ENCODE data around the gene PKDREJ. TPM values are rescaled to one million over a fixed set of nuclear protein-coding genes. Genes with fewer than 3 reads are reported as not detected.
"Not testable (repeated sequence)": the region's sequence is repeated elsewhere in the genome, so short reads cannot be mapped to it uniquely, and the experiment has no call there.

PKDREJ gene
- not detected in 2 replicates for total RNA-seq (2014; rRNA removed; shearing (Covaris generic))
- not detected in 2 replicates for total RNA-seq (2022)
- not detected for Bru-seq, nascent RNA
- BruChase-seq, experiment 1, labeled RNA remaining after a 6-hour chase, result not detected
- BruChase-seq, experiment 2, labeled RNA remaining after a 2-hour chase, result not detected
- long read RNA-seq, full-length matches to known transcripts, result 1 of 1 reads
- long read RNA-seq, partial matches to known transcripts, result 0 of 1 reads
- long read RNA-seq, other reads (novel, unspliced or antisense), result 0 of 1 reads

- TF ChIP-seq CTCF (conservative IDR thresholded peaks at IDR 0.05; ENCODE audit: low read length), result no peak
- no peak for TF ChIP-seq EZH2phosphoT487 (IDR thresholded peaks at IDR 0.05; ENCODE audit: borderline replicate concordance, low read depth, low read length)
- no TSS peak for BruUV-seq (replicated peaks)
- no peak for DNase-seq (ENCODE audit: low spot score)
- Histone ChIP-seq H3K4me3 (ENCODE audit: low read depth, low read length, poor library complexity, severe bottlenecking) (no peak within 1 kb of the TSS), H2AFZ (ENCODE audit: low read length) (no peak within 1 kb of the TSS), H3K4me2 (ENCODE audit: low read length) (no peak within 1 kb of the TSS), H3K4me1 (ENCODE audit: insufficient read depth, low read length, poor library complexity, severe bottlenecking) (no peaks in the 10 kb centered on the region), H3K27ac (ENCODE audit: low read depth, low read length, poor library complexity, severe bottlenecking) (no peak within 1 kb of the TSS), H3K36me3 (ENCODE audit: insufficient read depth, low read length) (no peaks in the 10 kb centered on the region), H3K9me3 (ENCODE audit: low read length) (peaks cover 5% of the 10 kb centered on the region; the same call in 1 of the 2 replicates), H3K9me2 (ENCODE audit: insufficient read depth, low read length) (no peaks in the 10 kb centered on the region), H3K79me2 (ENCODE audit: insufficient read depth, low read depth, low read length) (no peaks in the 10 kb centered on the region), H4K20me1 (ENCODE audit: insufficient read depth, low read length) (no peaks in the 10 kb centered on the region)
- intact Hi-C loops (cut with micrococcal nuclease; ENCODE audit: unreplicated experiment), result no loop called here
- CTCF ChIA-PET (ENCODE audit: unreplicated experiment), result no interaction called here
- POLR2A ChIA-PET, result no interaction called here
Measured at GRCh38 chr22:46263216-46263590, at the start of gene PKDREJ. Gene PKDREJ (minus strand): TSS chr22:46263343. CDS start chr22:46263322, 21 bp downstream.

GRCh38 chr22:46312848-46313247, 49.7 kb upstream of the PKDREJ start:
- H3K4me3 ChIP-seq (ENCODE audit: low read depth, low read length, poor library complexity, severe bottlenecking); H3K4me2 ChIP-seq (ENCODE audit: low read length); BruUV-seq (replicated peaks); H3K4me1 ChIP-seq (ENCODE audit: insufficient read depth, low read length, poor library complexity, severe bottlenecking); H3K9me3 ChIP-seq (ENCODE audit: low read length); H3K27ac ChIP-seq (ENCODE audit: low read depth, low read length, poor library complexity, severe bottlenecking); H3K9me2 ChIP-seq (ENCODE audit: insufficient read depth, low read length); H2AFZ ChIP-seq (ENCODE audit: low read length); H4K20me1 ChIP-seq (ENCODE audit: insufficient read depth, low read length); DNase-seq (ENCODE audit: low spot score); POLR2A ChIA-PET: not testable (repeated sequence)
- intact Hi-C loops (cut with micrococcal nuclease; ENCODE audit: unreplicated experiment), result loop anchor here (10.0 kb wide), 1 partner anchor 318 kb away; no protein-coding TSS in a partner anchor
- CTCF ChIA-PET (ENCODE audit: unreplicated experiment), result interaction anchor here (0.5 kb wide), 1 partner anchor 194 kb away, joined by 4 read pairs; no protein-coding TSS in a partner anchor
- Histone ChIP-seq H3K36me3 (ENCODE audit: insufficient read depth, low read length) (peaks cover 92% of the 10 kb centered on the region), H3K79me2 (ENCODE audit: insufficient read depth, low read depth, low read length) (peaks cover 20% of the 10 kb centered on the region; the same call in 1 of the 2 replicates)

GRCh38 chr22:46312056-46312455, 48.9 kb upstream of the PKDREJ start:
- no peak for DNase-seq (ENCODE audit: low spot score)
- H3K36me3 ChIP-seq (ENCODE audit: insufficient read depth, low read length), result peaks cover 92% of the 10 kb centered on the region
- H3K4me3 ChIP-seq (ENCODE audit: low read depth, low read length, poor library complexity, severe bottlenecking), result no peak overlapping the region
- H3K79me2 ChIP-seq (ENCODE audit: insufficient read depth, low read depth, low read length), result peaks cover 28% of the 10 kb centered on the region
- 0 out of 2 replicates have a peak, but pooled peaks cover under 1% of the 10 kb centered on the region for H4K20me1 ChIP-seq (ENCODE audit: insufficient read depth, low read length)
- H2AFZ ChIP-seq (ENCODE audit: low read length), result no peak overlapping the region
- H3K4me1 ChIP-seq (ENCODE audit: insufficient read depth, low read length, poor library complexity, severe bottlenecking), result no peaks in the 10 kb centered on the region
- BruUV-seq (replicated peaks), result no TSS peak
- POLR2A ChIA-PET, result no interaction called here
- intact Hi-C loops (cut with micrococcal nuclease; ENCODE audit: unreplicated experiment), result loop anchor here (10.0 kb wide), 1 partner anchor 317 kb away; no protein-coding TSS in a partner anchor
- H3K9me3 ChIP-seq (ENCODE audit: low read length), result no peaks in the 10 kb centered on the region
- H3K9me2 ChIP-seq (ENCODE audit: insufficient read depth, low read length), result no peaks in the 10 kb centered on the region
- H3K27ac ChIP-seq (ENCODE audit: low read depth, low read length, poor library complexity, severe bottlenecking), result no peak overlapping the region
- H3K4me2 ChIP-seq (ENCODE audit: low read length), result no peak overlapping the region
- TF ChIP-seq EZH2phosphoT487 (IDR thresholded peaks at IDR 0.05; ENCODE audit: borderline replicate concordance, low read depth, low read length), result no peak
- TF ChIP-seq CTCF (conservative IDR thresholded peaks at IDR 0.05; ENCODE audit: low read length), result no peak
- CTCF ChIA-PET (ENCODE audit: unreplicated experiment), result no interaction called here
